Ishikawa (cell line): Measurements from ENCODE around the gene TTLL7.

Source experiments
- EGR1 ChIP-seq: IDR thresholded peaks from 2 replicates; pipeline ENCODE4 v1.6.1; 2012
- EP300 ChIP-seq: IDR thresholded peaks from 2 replicates; pipeline ENCODE4 v1.6.1; 2012; ENCODE audit warnings: borderline replicate concordance
- MAX ChIP-seq: IDR thresholded peaks from 2 replicates; pipeline ENCODE4 v1.6.1; 2012
- NFIC ChIP-seq: IDR thresholded peaks from 2 replicates; pipeline ENCODE4 v1.6.1; 2012
- RAD21 ChIP-seq: IDR thresholded peaks from 2 replicates; pipeline ENCODE4 v1.6.1; 2012; ENCODE audit warnings: low read depth
- TAF1 ChIP-seq: IDR thresholded peaks from 2 replicates; pipeline ENCODE4 v1.6.1; 2012; ENCODE audit warnings: low read depth, mild to moderate bottlenecking
- TCF12 ChIP-seq: IDR thresholded peaks from 2 replicates; pipeline ENCODE4 v1.6.1; 2012; ENCODE audit warnings: low read depth
- YY1 ChIP-seq: IDR thresholded peaks from 2 replicates; pipeline ENCODE4 v1.6.1; 2012; ENCODE audit warnings: low read depth
- TF ChIP-seq, protein P1 (sequence below): IDR thresholded peaks from 2 replicates; pipeline ENCODE4 v1.6.1; 2012; ENCODE audit warnings: low read depth, mild to moderate bottlenecking

GRCh38 chr1:84008631-84009030 is 9.7 kb upstream of the TTLL7 start:
- no peak for TF ChIP-seq YY1
- no peak for TF ChIP-seq NFIC
- TF ChIP-seq MAX, result no peak
- no peak for TF ChIP-seq RAD21
- TF ChIP-seq TCF12, result no peak
- TF ChIP-seq EGR1, result no peak
- TF ChIP-seq TAF1, result no peak
- no peak for TF ChIP-seq EP300
- TF ChIP-seq, protein P1, sequence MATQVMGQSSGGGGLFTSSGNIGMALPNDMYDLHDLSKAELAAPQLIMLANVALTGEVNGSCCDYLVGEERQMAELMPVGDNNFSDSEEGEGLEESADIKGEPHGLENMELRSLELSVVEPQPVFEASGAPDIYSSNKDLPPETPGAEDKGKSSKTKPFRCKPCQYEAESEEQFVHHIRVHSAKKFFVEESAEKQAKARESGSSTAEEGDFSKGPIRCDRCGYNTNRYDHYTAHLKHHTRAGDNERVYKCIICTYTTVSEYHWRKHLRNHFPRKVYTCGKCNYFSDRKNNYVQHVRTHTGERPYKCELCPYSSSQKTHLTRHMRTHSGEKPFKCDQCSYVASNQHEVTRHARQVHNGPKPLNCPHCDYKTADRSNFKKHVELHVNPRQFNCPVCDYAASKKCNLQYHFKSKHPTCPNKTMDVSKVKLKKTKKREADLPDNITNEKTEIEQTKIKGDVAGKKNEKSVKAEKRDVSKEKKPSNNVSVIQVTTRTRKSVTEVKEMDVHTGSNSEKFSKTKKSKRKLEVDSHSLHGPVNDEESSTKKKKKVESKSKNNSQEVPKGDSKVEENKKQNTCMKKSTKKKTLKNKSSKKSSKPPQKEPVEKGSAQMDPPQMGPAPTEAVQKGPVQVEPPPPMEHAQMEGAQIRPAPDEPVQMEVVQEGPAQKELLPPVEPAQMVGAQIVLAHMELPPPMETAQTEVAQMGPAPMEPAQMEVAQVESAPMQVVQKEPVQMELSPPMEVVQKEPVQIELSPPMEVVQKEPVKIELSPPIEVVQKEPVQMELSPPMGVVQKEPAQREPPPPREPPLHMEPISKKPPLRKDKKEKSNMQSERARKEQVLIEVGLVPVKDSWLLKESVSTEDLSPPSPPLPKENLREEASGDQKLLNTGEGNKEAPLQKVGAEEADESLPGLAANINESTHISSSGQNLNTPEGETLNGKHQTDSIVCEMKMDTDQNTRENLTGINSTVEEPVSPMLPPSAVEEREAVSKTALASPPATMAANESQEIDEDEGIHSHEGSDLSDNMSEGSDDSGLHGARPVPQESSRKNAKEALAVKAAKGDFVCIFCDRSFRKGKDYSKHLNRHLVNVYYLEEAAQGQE, result no peak
